HCT116 (cell line): Measurements from ENCODE around the gene LENG9.

ENCODE experiments used
- CTCF ChIP-seq, 3 experiments: fragments of 200-600 bp in 1 of 3; sonication (generic) in 1 of 3; IDR thresholded peaks in 2 of 3; conservative IDR thresholded peaks in 1 of 3; 2 replicates each; pipeline ENCODE4 v1.5.1; 2012 to 2017; ENCODE audit warnings: low read depth in 2 of 3, low read length in 2 of 3, antibody characterized with exemption in 1 of 3, borderline replicate concordance in 1 of 3, control low read depth in 1 of 3, mild to moderate bottlenecking in 1 of 3, mixed read lengths in 1 of 3, mixed run types in 1 of 3, moderate library complexity in 1 of 3; ENCODE audit not compliant: insufficient read depth in 1 of 3
- SIN3A ChIP-seq: IDR thresholded peaks from 2 replicates; pipeline ENCODE4 v1.6.1; 2012; ENCODE audit warnings: low read depth
- SP1 ChIP-seq: IDR thresholded peaks from 2 replicates; pipeline ENCODE4 v1.6.1; 2012; ENCODE audit warnings: low read depth

DNA sequence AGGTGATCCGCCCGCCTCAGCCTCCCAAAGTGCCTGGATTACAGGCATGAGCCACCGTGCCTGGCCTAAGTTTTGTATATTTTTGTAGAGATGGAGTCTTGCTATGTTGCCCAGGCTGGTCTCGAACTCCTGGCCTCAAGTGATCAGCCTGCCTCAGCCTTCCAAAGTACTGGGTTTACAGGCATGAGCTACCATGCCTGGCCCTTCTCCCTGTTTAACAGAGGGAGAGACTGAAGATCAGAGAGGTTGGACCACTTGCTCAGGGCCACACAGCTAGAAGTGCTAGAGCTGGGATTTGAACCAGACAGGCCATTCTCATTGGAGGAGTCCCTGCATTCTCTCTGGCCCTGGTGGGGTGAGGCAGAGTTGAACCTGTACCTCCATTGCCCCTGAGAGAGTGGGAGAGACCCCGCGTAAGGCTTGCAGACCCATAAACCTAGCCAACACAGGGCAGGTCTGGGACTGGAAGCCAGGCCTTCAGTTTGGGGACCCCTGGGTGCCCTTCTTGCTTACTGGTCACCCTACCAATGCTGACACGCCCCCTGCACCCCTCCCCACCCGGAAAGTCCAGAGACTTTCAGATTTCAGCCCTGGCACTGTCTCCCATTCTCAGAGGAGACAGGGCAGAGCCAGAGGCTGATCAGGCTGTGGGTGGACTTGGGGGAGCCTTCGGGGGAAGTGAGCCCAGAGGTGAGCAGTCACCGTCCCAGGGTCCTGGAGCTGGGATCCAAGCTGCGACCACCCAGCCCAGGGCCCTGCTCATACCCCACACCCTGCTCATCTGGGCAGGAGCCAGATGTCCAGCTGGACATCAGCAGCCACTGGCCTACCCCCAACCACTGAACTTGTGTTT, 35.0 kb downstream of the LENG9 start:
- TF ChIP-seq CTCF (IDR thresholded peaks at IDR 0.05 in 2 of 3, conservative IDR thresholded peaks at IDR 0.05 in 1 of 3; ENCODE audit: borderline replicate concordance in 1 of 3, insufficient read depth in 1 of 3, low read depth in 2 of 3, low read length in 2 of 3) (no peak), SIN3A (no peak), SP1 (no peak)
